ENCODE measurements around the gene CLRN3.

CLRN3 gene

GRCh38 chr10:127903789-127904188, 11.0 kb upstream of the CLRN3 start:
- ChIA-PET POLR2A (no interaction called here), CTCF (interaction anchor here (3.0 kb wide), 1 partner anchor 108 kb away, joined by 24 read pairs; no protein-coding TSS in a partner anchor)
- no peak for TF ChIP-seq CTCF (IDR thresholded peaks at IDR 0.05; ENCODE audit: insufficient read depth, low read length, missing control alignments)
- DNase-seq (ENCODE audit: low read depth, low spot score): no peak
- no peak overlapping the region for H3K4me3 ChIP-seq (ENCODE audit: low read depth, low read length)

- CTCF ChIA-PET: no interaction called here
- no peak overlapping the region for H3K4me3 ChIP-seq (ENCODE audit: low read depth, low read length)
- no peak for DNase-seq (ENCODE audit: low read depth, low spot score)
- no peak for TF ChIP-seq CTCF (IDR thresholded peaks at IDR 0.05; ENCODE audit: insufficient read depth, low read length, missing control alignments)
- POLR2A ChIA-PET: no interaction called here
These were observed 7.1 kb upstream of the CLRN3 start for GRCh38 chr10:127899766-127900387.

GRCh38 chr10:127897177-127897576, 4.4 kb upstream of the CLRN3 start:
- no peak for DNase-seq (ENCODE audit: low read depth, low spot score)
- H3K4me3 ChIP-seq (ENCODE audit: low read depth, low read length): no peak overlapping the region
- no peak for TF ChIP-seq CTCF (IDR thresholded peaks at IDR 0.05; ENCODE audit: insufficient read depth, low read length, missing control alignments)
- ChIA-PET CTCF (no interaction called here), POLR2A (no interaction called here)

GRCh38 chr10:127896590-127896989, 3.8 kb upstream of the CLRN3 start:
- CTCF ChIA-PET: no interaction called here
- POLR2A ChIA-PET: no interaction called here
- DNase-seq (ENCODE audit: low read depth, low spot score): no peak
- TF ChIP-seq CTCF (IDR thresholded peaks at IDR 0.05; ENCODE audit: insufficient read depth, low read length, missing control alignments): no peak
- no peak overlapping the region for H3K4me3 ChIP-seq (ENCODE audit: low read depth, low read length)

GRCh38 chr10:127894146-127894545, 1.4 kb upstream of the CLRN3 start:
- POLR2A ChIA-PET: no interaction called here
- no peak overlapping the region for H3K4me3 ChIP-seq (ENCODE audit: low read depth, low read length)
- TF ChIP-seq CTCF (IDR thresholded peaks at IDR 0.05; ENCODE audit: insufficient read depth, low read length, missing control alignments): no peak
- CTCF ChIA-PET: no interaction called here
- no peak for DNase-seq (ENCODE audit: low read depth, low spot score)

- CTCF ChIA-PET: no interaction called here
- no peak for DNase-seq (ENCODE audit: low read depth, low spot score)
- TF ChIP-seq CTCF (IDR thresholded peaks at IDR 0.05; ENCODE audit: insufficient read depth, low read length, missing control alignments): no peak
- no peak overlapping the region for H3K4me3 ChIP-seq (ENCODE audit: low read depth, low read length)
- POLR2A ChIA-PET: no interaction called here
These were observed 1.9 kb downstream of the CLRN3 start for GRCh38 chr10:127890832-127891334.

Data from AG04449 (cell line).